Measurements from ENCODE around the gene DPYSL5. TPM values are rescaled to one million over a fixed set of nuclear protein-coding genes. Genes with fewer than 3 reads are reported as not detected.

DPYSL5 gene
- total RNA-seq, 4 donors from 2014 or later: 0.13 to 0.50 (median 0.41) TPM

GRCh38 chr2:26934985-26935384, 87.1 kb downstream of the DPYSL5 start:
- no peak overlapping the region for H3K4me3 ChIP-seq
- H3K27ac ChIP-seq (replicated peaks in 1 of 4): no peak overlapping the region
- H3K4me1 ChIP-seq: no peaks in the 10 kb centered on the region
- no peaks in the 10 kb centered on the region for H3K9me3 ChIP-seq
- 63% methylated on average over 3 of the region's 3 CpGs for WGBS
- TF ChIP-seq POLR2A (IDR thresholded peaks at IDR 0.05; ENCODE audit: low read depth): no peak
- no peak for TF ChIP-seq CTCF (IDR thresholded peaks at IDR 0.05)
- TF ChIP-seq POLR2AphosphoS5 (IDR thresholded peaks at IDR 0.05): no peak
- no peak for TF ChIP-seq EP300 (IDR thresholded peaks at IDR 0.05)
- H3K27me3 ChIP-seq: peaks cover 0 to 10% (median 0%) of the 10 kb centered on the region in 4 donors
- intact Hi-C loops (cut with DNase I): no loop called here
- no peaks in the 10 kb centered on the region for H3K36me3 ChIP-seq
- DNase-seq (ENCODE audit: extremely low spot score): no peak

GRCh38 chr2:26936855-26937254, 88.9 kb downstream of the DPYSL5 start:
- DNase-seq (ENCODE audit: extremely low spot score): no peak
- WGBS: 87% methylated on average over 5 of the region's 5 CpGs
- Histone ChIP-seq H3K9me3 (no peaks in the 10 kb centered on the region), H3K36me3 (no peaks in the 10 kb centered on the region), H3K27ac (replicated peaks in 1 of 4) (no peak overlapping the region), H3K27me3 (peaks cover 0 to 4% (median 0%) of the 10 kb centered on the region in 4 donors), H3K4me1 (no peaks in the 10 kb centered on the region), H3K4me3 (no peak overlapping the region)
- intact Hi-C loops (cut with DNase I): no loop called here
- no peak for TF ChIP-seq POLR2A (IDR thresholded peaks at IDR 0.05; ENCODE audit: low read depth)

GRCh38 chr2:26938399-26939118, 90.6 kb downstream of the DPYSL5 start:
- Histone ChIP-seq H3K9me3 (no peaks in the 10 kb centered on the region), H3K4me3 (no peak overlapping the region), H3K27ac (replicated peaks in 1 of 4) (no peak overlapping the region), H3K27me3 (peaks cover 0 to 17% (median 0%) of the 10 kb centered on the region in 4 donors), H3K36me3 (no peaks in the 10 kb centered on the region), H3K4me1 (no peaks in the 10 kb centered on the region)
- WGBS: 80% methylated on average over 9 of the region's 10 CpGs
- intact Hi-C loops (cut with DNase I): no loop called here
- no peak for TF ChIP-seq POLR2A (IDR thresholded peaks at IDR 0.05; ENCODE audit: low read depth)
- TF ChIP-seq CTCF (IDR thresholded peaks at IDR 0.05): no peak
- no peak for TF ChIP-seq EP300 (IDR thresholded peaks at IDR 0.05)
- no peak for TF ChIP-seq POLR2AphosphoS5 (IDR thresholded peaks at IDR 0.05)
- no peak for DNase-seq (ENCODE audit: extremely low spot score)

- Histone ChIP-seq H3K4me3 (no peak overlapping the region), H3K27me3 (peaks cover 0 to 32% (median 0%) of the 10 kb centered on the region in 4 donors), H3K9me3 (no peaks in the 10 kb centered on the region), H3K27ac (replicated peaks in 1 of 4) (no peak overlapping the region), H3K4me1 (no peaks in the 10 kb centered on the region), H3K36me3 (no peaks in the 10 kb centered on the region)
- DNase-seq (ENCODE audit: extremely low spot score): no peak
- no peak for TF ChIP-seq POLR2AphosphoS5 (IDR thresholded peaks at IDR 0.05)
- 88% methylated on average over 9 of the region's 9 CpGs for WGBS
- intact Hi-C loops (cut with DNase I): no loop called here
Measured at GRCh38 chr2:26940001-26940400, 92.1 kb downstream of the DPYSL5 start.

DNA sequence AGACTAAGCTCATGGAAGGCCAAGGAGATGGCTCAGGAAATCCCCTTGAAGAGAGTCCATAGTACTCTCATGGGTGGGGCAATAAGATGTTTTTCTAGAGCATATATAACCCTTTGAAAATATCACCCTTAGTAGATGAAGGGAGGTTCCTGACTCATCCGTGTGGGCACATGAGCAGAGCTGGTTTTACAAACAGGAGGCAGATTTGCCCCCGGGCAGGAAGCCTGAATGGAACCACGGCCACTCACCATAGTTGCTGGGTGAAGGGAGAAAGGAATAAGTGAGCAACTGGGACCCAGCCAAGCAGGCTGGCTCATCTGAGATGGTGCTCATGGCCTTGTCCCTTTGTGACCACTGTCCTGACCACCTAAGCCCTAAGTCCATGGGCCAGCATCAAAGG, 93.6 kb downstream of the DPYSL5 start:
- no peaks in the 10 kb centered on the region for H3K36me3 ChIP-seq
- no peak overlapping the region for H3K4me3 ChIP-seq
- intact Hi-C loops (cut with DNase I): no loop called here
- no peak overlapping the region for H3K27ac ChIP-seq (replicated peaks in 1 of 4)
- no peak for DNase-seq (ENCODE audit: extremely low spot score)
- 83% methylated on average over 3 of the region's 3 CpGs for WGBS
- TF ChIP-seq EP300 (IDR thresholded peaks at IDR 0.05) (no peak), CTCF (IDR thresholded peaks at IDR 0.05) (no peak), POLR2A (IDR thresholded peaks at IDR 0.05; ENCODE audit: low read depth) (no peak), POLR2AphosphoS5 (IDR thresholded peaks at IDR 0.05) (no peak)
- no peaks in the 10 kb centered on the region for H3K9me3 ChIP-seq
- peaks cover 0 to 42% (median 0%) of the 10 kb centered on the region in 4 donors for H3K27me3 ChIP-seq
- H3K4me1 ChIP-seq: no peaks in the 10 kb centered on the region
